ENCODE results near the gene NOL3. TPM values are rescaled to one million over a fixed set of nuclear protein-coding genes. Genes with fewer than 3 reads are reported as not detected.

The NOL3 gene
- total RNA-seq, 1 donor, result 0.54 TPM

GRCh38 chr16:67202426-67202825, 32.1 kb downstream of the NOL3 start:
- DNase-seq (ENCODE audit: low read depth in 2 of 3, low spot score in 2 of 3), result no peak

DNA sequence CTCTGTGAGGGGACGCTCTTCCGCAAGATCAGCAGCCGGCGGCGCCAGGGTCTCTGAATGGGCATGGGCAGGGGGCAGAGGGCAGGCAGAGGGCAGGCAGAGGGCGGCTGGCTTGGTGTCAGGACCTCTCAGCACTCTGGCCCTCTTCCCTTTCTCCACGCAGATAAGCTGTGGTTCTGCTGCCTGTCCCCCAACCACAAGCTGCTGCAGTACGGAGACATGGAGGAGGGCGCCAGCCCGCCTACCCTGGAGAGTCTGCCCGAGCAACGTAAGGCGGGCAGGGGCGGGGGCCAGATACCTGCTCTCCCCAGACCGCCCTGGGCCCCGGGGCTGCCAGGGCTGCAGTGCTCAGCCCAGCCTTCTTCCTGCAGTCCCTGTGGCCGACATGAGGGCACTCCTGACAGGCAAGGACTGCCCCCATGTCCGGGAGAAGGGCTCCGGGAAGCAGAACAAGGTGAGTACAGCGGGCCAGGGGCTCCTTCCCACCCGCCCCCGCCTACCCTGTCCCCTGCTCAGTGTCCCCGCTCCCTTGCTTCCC, 32.7 kb downstream of the NOL3 start:
- no peak for DNase-seq (ENCODE audit: low read depth in 2 of 3, low spot score in 2 of 3)

DNA sequence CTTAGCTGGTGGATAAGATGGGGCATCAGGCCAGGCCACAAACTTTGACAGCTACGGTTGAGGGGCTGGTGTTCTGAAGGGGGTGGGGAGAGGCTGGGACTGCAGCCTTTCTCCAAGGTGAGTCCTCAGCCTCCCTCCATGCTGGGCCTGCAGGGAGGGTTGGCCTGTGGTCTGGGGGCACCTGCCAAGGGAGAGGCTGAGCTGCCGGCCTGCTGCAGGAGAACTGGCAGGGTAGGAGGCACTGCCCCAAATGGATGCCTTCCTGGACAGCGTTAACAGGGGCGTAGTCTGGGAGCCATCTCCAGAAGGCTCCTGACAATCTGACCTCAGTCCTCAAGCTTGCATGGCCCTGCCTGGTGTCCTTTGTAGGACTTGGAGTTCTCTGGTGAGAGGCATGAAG, 33.7 kb downstream of the NOL3 start:
- no peak for DNase-seq (ENCODE audit: low read depth in 2 of 3, low spot score in 2 of 3)

DNA sequence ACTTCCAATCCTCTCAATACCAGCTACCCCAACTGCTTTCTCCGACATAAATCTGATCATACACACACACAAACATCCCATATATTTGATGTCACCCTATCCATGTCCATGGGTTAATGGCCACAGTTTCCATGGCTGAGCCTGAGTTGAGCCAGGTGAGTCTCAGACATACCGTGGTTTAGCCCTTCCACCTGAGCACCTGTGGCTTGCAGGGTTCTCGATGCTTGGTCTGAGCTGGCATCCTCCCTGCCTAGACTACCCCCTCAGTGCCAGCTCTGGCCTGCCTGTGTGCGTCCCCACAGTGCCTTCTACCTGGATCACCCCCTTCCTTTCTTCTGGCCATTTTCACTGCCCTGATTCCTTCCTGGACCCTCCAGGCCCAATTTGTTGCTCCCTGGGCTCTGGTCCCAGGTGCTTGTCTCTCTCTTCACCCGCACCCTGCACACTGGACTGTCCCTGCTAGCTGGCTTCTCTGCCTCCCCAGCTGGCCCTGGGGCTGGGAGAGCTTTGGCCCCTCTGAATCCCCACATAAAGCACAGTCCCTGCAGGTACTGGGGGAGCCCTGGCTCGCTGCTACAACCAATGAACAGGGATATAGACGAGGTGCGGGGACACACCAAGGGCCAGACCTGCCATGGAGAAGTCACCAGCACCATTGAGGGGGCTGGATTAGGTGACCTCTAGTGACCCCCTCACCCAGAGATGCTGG, 35.9 kb downstream of the NOL3 start:
- no peak for DNase-seq (ENCODE audit: low read depth in 2 of 3, low spot score in 2 of 3)

DNA sequence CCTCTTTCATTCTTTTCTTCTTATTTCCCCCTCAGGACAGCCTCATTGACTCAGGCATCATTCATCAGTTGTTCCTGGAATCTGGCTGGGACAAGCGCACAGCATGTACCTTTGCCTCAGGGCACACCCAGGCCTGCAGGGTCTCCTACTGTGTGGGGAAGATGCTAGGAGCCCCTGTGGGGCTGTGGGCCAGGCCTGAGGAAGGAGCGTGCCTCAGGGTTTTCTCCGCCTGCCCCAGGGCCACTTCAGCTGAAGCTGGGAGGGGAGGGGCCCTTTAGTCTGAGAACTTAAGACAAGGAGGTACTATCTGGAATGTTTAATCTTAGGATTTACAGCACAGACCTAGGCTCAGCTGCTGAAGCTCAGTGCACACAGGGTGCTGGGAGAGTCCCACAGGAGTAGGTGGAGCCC, 36.5 kb downstream of the NOL3 start:
- no peak for DNase-seq (ENCODE audit: low read depth in 2 of 3, low spot score in 2 of 3)

DNA sequence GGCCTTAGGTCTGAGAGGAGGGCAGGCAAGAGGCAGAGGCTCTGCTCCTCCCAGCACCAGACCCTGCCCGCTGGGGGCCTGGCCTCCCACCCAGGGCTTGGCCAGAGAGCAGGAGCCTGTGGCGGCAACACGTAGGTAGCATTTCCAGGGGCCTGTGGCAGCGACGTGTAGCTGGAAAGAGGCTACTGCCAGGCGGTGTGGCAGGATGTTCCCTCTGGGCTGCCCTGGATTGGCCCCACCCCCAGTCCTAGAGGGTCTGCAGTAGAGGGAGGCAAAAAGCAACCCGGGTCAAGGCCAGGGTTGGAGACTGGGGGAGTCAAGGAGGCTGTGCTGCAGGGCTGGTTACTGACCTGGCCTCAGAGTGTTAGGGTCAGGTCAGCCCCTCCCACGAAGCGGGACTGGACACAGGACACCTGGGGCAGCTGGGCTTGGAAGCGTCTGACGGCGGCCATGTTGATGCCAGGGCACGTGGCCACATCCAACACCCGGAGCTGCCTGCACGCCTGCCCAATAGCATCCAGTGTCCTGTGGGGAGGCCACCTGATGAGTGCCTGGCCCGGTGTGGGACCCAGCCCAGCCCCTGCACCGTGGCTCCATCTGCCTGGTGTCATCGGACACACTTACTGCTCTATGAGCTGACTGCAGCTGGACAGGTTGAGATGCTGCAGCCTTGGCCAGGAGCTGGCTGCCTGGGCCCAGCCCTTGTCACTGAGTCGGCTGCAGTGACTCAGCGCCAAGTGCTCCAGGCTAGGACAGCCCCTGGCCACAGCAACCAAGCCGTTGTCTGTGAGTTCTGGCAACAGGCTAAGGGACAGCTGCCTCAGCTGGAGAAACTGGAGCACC, 37.1 kb downstream of the NOL3 start:
- DNase-seq (ENCODE audit: low read depth in 2 of 3, low spot score in 2 of 3), result no peak

DNA sequence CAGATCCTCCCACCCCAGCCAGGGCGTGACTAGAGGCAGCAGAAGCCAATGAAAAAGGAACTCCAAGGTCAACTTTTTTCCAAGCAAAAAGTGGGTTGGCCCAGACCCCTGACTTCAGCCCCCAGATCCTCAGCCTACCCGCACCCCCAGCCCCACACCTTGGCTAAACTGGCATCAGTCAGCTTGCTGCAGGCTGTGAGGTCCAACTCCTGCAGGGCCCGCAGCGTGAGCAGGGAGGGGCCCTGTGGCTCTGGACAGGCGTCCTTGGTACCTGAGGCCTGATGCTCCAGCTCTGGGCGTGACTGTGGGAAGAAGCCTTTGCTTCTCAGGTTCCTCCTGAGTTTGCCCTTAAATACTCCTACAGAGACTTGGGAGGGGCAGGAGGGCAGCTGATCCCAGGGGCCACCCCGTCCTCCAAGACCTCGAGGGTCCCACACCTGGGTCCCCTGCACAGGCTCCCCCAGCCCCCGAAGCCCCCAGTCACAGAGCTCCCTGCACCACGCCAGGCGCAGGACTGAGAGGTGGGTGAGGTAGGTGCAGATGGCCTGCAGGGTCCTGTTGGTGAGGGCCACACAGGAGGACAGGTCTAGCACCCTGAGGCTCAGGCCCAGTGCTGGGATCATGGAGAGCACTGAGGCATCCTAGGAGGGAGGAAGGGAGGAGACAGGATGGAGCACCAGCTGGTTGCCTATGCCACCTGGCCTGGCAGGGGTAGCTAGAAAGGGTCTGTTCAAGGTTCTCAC, 38.0 kb downstream of the NOL3 start:
- DNase-seq (ENCODE audit: low read depth in 2 of 3, low spot score in 2 of 3), result no peak

- DNase-seq (ENCODE audit: low read depth in 2 of 3, low spot score in 2 of 3), result no peak
Observed at GRCh38 chr16:67209565-67209964, 39.2 kb downstream of the NOL3 start.

DNA sequence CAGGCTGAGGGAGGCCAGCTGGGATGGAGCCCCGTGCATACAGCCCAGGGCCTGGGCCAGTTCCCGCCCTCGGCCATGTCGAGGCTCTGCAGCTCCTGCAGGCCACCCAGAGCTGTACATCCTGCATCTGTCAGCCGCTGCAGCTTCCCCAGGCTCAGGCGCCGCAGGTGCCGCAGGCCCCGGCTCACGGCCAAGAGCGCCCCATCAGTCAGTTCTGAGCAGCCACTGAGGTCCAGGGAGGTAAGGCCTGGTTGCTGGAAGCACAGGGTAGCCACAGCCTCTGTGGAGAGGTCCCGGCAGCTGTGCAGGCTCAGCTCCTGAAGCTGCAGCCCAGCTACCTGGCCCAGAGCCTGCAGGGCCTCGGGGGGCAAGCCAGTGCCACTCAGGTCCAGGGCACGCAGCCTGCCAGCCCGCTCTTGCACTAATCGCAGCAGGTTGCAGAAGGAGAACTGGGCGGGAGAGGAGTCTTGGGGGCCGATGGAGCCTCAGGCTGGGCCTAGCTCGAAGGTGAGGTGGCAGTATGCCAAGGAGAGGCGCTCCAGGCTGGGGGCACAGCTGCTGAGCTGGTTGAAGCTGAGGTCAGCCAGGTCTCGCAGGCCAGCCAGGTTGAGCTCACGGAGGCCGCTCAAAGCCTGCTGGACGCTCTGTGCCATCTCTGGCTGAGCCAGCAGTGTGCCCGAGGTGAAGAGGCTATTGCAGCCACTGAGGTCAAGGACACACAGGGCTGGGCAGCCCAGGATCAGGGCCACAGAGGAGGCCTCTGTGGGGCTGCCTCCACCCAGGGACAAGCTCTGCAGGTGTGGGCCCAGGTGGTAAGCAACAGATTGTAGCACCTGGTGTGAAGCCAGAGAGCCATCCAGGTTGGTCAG, 40.0 kb downstream of the NOL3 start:
- no peak for DNase-seq (ENCODE audit: low read depth in 2 of 3, low spot score in 2 of 3)

DNA sequence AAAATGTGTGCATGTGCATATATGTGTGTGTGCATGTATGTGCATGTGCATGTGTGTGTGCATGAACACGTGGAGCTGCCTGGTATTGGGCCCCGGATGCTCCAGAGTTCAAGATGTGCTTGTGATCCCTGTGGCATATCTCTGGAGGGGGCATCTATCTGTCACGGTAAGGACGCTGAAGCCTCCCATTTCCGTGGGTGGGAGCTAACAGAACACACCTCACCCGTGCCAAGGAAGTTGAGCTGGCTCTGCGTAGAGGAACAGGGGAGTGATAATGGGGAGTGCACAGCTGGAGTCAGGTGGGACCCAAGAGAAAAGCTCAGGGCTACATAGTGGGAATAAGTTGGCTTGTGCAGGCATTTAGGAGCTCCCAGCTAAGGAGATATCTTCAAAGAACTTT, 41.3 kb downstream of the NOL3 start:
- DNase-seq (ENCODE audit: low read depth in 2 of 3, low spot score in 2 of 3), result no peak

DNA sequence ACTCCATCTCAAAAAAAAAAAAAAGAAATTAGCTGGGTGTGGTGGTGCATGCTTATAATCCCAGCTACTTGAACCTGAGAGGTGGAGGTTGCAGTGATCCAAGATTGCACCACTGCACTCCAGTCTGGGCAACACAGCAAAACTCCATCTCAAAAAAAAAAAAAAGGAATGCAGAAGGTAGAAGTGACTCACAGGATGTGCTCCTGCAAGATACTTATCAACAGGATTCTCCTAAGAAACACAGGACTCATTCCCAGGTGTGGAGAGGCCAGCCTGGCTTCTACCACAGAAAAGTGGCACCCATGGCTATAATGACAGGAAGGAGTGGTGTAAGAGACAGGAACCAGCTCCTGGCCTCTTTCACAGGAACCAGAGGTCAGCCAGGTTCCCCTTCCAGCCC, 42.4 kb downstream of the NOL3 start:
- no peak for DNase-seq (ENCODE audit: low read depth in 2 of 3, low spot score in 2 of 3)

GRCh38 chr16:67213197-67214019, 43.1 kb downstream of the NOL3 start:
- DNase-seq (ENCODE audit: low read depth in 2 of 3, low spot score in 2 of 3), result no peak

DNA sequence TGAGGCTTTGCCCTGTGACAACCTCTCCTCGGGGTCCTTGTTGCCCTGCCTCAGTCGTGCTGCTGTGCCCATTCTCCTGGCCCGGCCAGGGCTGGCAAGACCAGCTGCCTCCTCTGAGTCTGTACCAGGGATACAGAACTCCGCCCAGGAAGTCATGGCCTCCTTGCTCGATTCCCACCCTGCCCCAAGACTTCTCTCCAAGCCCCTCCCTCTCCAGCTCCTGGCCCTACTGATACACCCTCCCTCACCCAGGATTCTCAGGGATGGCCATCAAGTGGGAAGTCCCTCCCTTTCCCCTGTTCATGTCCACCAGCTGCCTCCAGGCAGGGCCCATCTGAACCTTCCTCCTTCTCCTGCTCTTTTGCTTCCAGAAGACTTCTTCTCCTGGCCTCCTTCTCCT, 45.4 kb downstream of the NOL3 start:
- DNase-seq (ENCODE audit: low read depth in 2 of 3, low spot score in 2 of 3), result no peak

- peak in 2 of 3 donors; percentile 43 to 62 for DNase-seq (ENCODE audit: low read depth in 2 of 3, low spot score in 2 of 3)
Observed at GRCh38 chr16:67216612-67217490, 46.5 kb downstream of the NOL3 start.

DNA sequence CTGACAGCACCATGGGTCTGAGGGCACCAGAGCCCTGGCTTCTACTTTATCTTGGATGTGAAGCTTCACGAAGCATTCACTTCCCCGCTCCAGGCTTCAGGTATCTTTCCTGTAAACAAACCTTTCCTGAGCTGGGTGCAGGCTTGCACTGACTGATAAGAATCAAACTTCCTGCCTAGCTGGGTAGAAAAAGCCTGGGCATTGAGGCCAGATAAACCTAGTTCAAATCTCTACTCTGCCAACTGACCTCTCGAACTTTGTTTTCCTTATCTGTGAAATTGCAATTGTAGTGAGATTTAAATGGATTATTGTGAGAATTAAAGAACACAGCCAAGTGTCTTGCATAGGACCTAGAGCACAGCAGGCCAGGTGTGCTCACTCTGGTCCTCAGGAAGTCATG, 53.7 kb downstream of the NOL3 start:
- no peak for DNase-seq (ENCODE audit: low read depth in 2 of 3, low spot score in 2 of 3)
